Uterus (tissue), 4 donors: ENCODE measurements around the gene NADK. TPM values are rescaled to one million over a fixed set of nuclear protein-coding genes. Genes with fewer than 3 reads are reported as not detected.

ENCODE experiments used
- DNase-seq, 2 donors: peaks; one replicate each; pipeline ENCODE4 v3.0.0-alpha.2; 2019 to 2020
- H3K27ac ChIP-seq, 2 donors: fragments of 200-600 bp; sonication (generic); 1 replicate in 1 of 2; 2 replicates in 1 of 2; pipeline ENCODE4 v1.5.1; 2016 to 2018
- H3K27me3 ChIP-seq, 2 donors: fragments of 200-600 bp; sonication (generic); one replicate each; pipeline ENCODE4 v1.5.1; 2018 to 2019; ENCODE audit warnings: control low read depth in 1 of 2
- H3K36me3 ChIP-seq, 2 donors: fragments of 200-600 bp; sonication (generic); one replicate each; pipeline ENCODE4 v1.5.1; 2019; ENCODE audit warnings: control low read depth in 1 of 2
- H3K4me1 ChIP-seq, 2 donors: fragments of 200-600 bp; sonication (generic); one replicate each; pipeline ENCODE4 v1.5.1; 2018 to 2019; ENCODE audit warnings: control low read depth in 1 of 2
- H3K4me3 ChIP-seq, 2 donors: fragments of 200-600 bp; sonication (generic); 1 replicate in 1 of 2; 2 replicates in 1 of 2; pipeline ENCODE4 v1.5.1; 2018 to 2019; ENCODE audit warnings: mild to moderate bottlenecking in 1 of 2
- H3K9me3 ChIP-seq, 2 donors: fragments of 200-600 bp; sonication (generic); one replicate each; pipeline ENCODE4 v1.5.1; 2019; ENCODE audit warnings: control low read depth in 1 of 2
- CTCF ChIP-seq, 4 experiments: fragments of 200-600 bp in 2 of 4; fragments of 450-650 bp in 2 of 4; sonication (generic) in 2 of 4; IDR thresholded peaks; one replicate each; pipeline ENCODE4 v1.5.1; 2016 to 2019; ENCODE audit warnings: antibody characterized with exemption in 4 of 4, mild to moderate bottlenecking in 2 of 4, moderate library complexity in 1 of 4
- POLR2A ChIP-seq, 2 donors: fragments of 450-650 bp; IDR thresholded peaks; one replicate each; pipeline ENCODE4 v1.6.1; 2016; ENCODE audit warnings: antibody characterized with exemption in 2 of 2, mild to moderate bottlenecking in 1 of 2, moderate library complexity in 1 of 2
- intact Hi-C: fragments of 100-400 bp; cut with DNase I; formaldehyde crosslinking; loops from one replicate; pipeline ENCODE4 v1.15.1; 2023; ENCODE audit warnings: low total_unique reads
- total RNA-seq, 4 donors: library from RNA; depleted of rRNA in 3 of 4; stranded (reverse); fragments of >200 nt in 3 of 4; gene quantifications; one replicate each; pipeline versions ENCODE4 v1.1.0 to v1.2.4, GENCODE V29; 2014 to 2023
- donor health status: DM: yes; HTN: yes; CAD: no.

The NADK gene
- total RNA-seq, 4 donors from 2014 or later, result 40.1 to 76.9 (median 51.8) TPM

- Histone ChIP-seq H3K27me3 (no peaks in the 10 kb centered on the region), H3K4me1 (peaks cover 0 to 10% of the 10 kb centered on the region in 2 donors), H3K27ac (no peak overlapping the region), H3K9me3 (no peaks in the 10 kb centered on the region), H3K36me3 (no peaks in the 10 kb centered on the region), H3K4me3 (no peak overlapping the region)
- intact Hi-C loops, result no loop called here
- DNase-seq, result no peak
- no peak for TF ChIP-seq POLR2A (IDR thresholded peaks at IDR 0.05)
- no peak for TF ChIP-seq CTCF (IDR thresholded peaks at IDR 0.05)
Observed at GRCh38 chr1:1773874-1774273, 4.4 kb downstream of the NADK start.

- peaks cover 0 to 8% of the 10 kb centered on the region in 2 donors for H3K4me1 ChIP-seq
Observed at GRCh38 chr1:1771096-1771495, 7.2 kb downstream of the NADK start.

GRCh38 chr1:1770102-1770501, 8.2 kb downstream of the NADK start:
- DNase-seq, result no peak
- Histone ChIP-seq H3K4me3 (no peak overlapping the region), H3K27me3 (no peaks in the 10 kb centered on the region), H3K9me3 (no peaks in the 10 kb centered on the region), H3K27ac (no peak overlapping the region), H3K4me1 (no peaks in the 10 kb centered on the region), H3K36me3 (no peaks in the 10 kb centered on the region)
- intact Hi-C loops, result no loop called here
- TF ChIP-seq CTCF (IDR thresholded peaks at IDR 0.05) (no peak), POLR2A (IDR thresholded peaks at IDR 0.05) (no peak)

More at GRCh38 chr1:1771096-1771495, 7.2 kb downstream of the NADK start:
- H3K27me3 ChIP-seq, result no peaks in the 10 kb centered on the region
- H3K27ac ChIP-seq, result no peak overlapping the region
- intact Hi-C loops, result no loop called here
- no peaks in the 10 kb centered on the region for H3K9me3 ChIP-seq
- DNase-seq, result no peak
- no peaks in the 10 kb centered on the region for H3K36me3 ChIP-seq
- TF ChIP-seq POLR2A (IDR thresholded peaks at IDR 0.05) (no peak), CTCF (IDR thresholded peaks at IDR 0.05) (no peak)
- no peak overlapping the region for H3K4me3 ChIP-seq

- intact Hi-C loops, result no loop called here
Observed at GRCh38 chr1:1768249-1768992, 9.8 kb downstream of the NADK start.

More at GRCh38 chr1:1768249-1768992, 9.8 kb downstream of the NADK start:
- H3K9me3 ChIP-seq, result no peaks in the 10 kb centered on the region
- no peaks in the 10 kb centered on the region for H3K27me3 ChIP-seq
- H3K4me1 ChIP-seq, result no peaks in the 10 kb centered on the region
- H3K27ac ChIP-seq, result no peak overlapping the region
- no peak for TF ChIP-seq POLR2A (IDR thresholded peaks at IDR 0.05)
- TF ChIP-seq CTCF (IDR thresholded peaks at IDR 0.05), result no peak
- H3K4me3 ChIP-seq, result no peak overlapping the region
- no peak for DNase-seq
- H3K36me3 ChIP-seq, result no peaks in the 10 kb centered on the region
